ENCODE measurements around the gene FGGY.

The FGGY gene

DNA sequence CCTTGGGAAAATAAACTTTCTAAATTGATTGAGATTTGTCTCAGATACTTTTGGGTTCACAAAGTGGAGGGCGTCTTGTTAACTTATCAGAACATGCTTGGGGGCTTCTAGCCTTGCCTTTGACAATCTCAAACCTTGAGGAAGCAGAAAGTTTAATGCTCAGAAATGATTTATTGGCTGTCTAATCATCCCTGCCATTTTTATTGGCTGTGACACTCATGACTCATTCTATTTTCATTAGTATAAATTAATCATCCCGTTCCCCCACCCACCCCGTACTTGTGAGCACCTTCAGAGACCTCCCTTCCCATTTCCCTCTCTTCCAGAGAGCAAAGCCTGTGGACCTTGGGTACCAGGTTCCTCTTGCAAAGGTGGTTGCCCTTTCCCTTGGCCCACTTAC lies 87.1 kb downstream of the FGGY start:
- no peak for TF ChIP-seq CTCF (IDR thresholded peaks at IDR 0.05; ENCODE audit: low read depth, low read length)
- no peak for DNase-seq (ENCODE audit: low read depth, low spot score)
- in situ Hi-C loops (cut with HindIII; ENCODE audit: low sequenced_read_pairs), result no loop called here
- no peak overlapping the region for H3K4me3 ChIP-seq (ENCODE audit: low read depth, low read length)

GRCh38 chr1:59384443-59384842 lies 87.5 kb downstream of the FGGY start:
- H3K4me3 ChIP-seq (ENCODE audit: low read depth, low read length), result no peak overlapping the region
- in situ Hi-C loops (cut with HindIII; ENCODE audit: low sequenced_read_pairs), result no loop called here
- no peak for TF ChIP-seq CTCF (IDR thresholded peaks at IDR 0.05; ENCODE audit: low read depth, low read length)
- DNase-seq (ENCODE audit: low read depth, low spot score), result no peak

GRCh38 chr1:59388191-59388590 lies 91.3 kb downstream of the FGGY start:
- no peak for TF ChIP-seq CTCF (IDR thresholded peaks at IDR 0.05; ENCODE audit: low read depth, low read length)
- no peak overlapping the region for H3K4me3 ChIP-seq (ENCODE audit: low read depth, low read length)
- no peak for DNase-seq (ENCODE audit: low read depth, low spot score)
- in situ Hi-C loops (cut with HindIII; ENCODE audit: low sequenced_read_pairs), result no loop called here

DNA sequence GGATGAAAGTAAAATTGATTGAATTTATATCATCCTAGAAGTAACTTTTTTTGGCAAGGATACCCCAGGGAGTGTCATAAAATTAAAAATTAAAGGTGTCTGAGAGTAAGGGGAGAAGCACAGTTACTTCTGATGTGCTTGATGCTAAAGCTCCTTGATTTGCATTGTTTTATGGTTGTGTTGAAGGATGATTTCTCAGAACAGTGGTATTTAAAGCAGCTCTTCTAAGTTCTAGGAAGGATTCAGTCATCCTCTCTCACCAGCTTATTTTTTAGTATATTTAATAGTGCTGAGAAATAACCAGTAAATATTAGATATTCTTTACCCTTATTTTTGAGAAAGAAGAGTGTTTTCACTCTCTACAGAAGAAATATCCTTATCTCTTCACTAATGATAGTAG lies 93.0 kb downstream of the FGGY start:
- TF ChIP-seq CTCF (IDR thresholded peaks at IDR 0.05; ENCODE audit: low read depth, low read length), result no peak
- no peak for DNase-seq (ENCODE audit: low read depth, low spot score)
- no peak overlapping the region for H3K4me3 ChIP-seq (ENCODE audit: low read depth, low read length)
- in situ Hi-C loops (cut with HindIII; ENCODE audit: low sequenced_read_pairs), result no loop called here

DNA sequence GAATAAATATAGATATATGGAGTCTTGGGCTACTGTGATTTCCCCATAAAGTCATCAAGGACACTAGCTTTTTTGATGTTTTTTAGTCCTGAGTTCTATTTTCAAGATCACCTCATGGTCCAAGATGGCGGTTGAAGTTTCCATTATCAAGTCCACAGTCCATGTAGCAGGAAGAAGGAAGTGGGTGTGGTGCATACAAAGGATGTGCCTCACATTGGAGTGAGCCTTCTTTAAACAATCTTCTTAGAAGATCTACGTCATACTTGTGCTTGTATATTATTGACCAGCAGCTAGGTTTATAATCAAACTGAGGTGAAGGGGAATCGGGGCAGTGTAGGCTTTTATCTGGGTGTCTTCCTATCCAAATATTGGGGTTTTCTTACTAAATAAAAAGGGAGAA lies 93.4 kb downstream of the FGGY start:
- in situ Hi-C loops (cut with HindIII; ENCODE audit: low sequenced_read_pairs), result no loop called here
- DNase-seq (ENCODE audit: low read depth, low spot score), result no peak
- H3K4me3 ChIP-seq (ENCODE audit: low read depth, low read length), result no peak overlapping the region
- no peak for TF ChIP-seq CTCF (IDR thresholded peaks at IDR 0.05; ENCODE audit: low read depth, low read length)

- TF ChIP-seq CTCF (IDR thresholded peaks at IDR 0.05; ENCODE audit: low read depth, low read length), result no peak
- DNase-seq (ENCODE audit: low read depth, low spot score), result no peak
- H3K4me3 ChIP-seq (ENCODE audit: low read depth, low read length), result no peak overlapping the region
- in situ Hi-C loops (cut with HindIII; ENCODE audit: low sequenced_read_pairs), result no loop called here
These were observed 94.6 kb downstream of the FGGY start for GRCh38 chr1:59391212-59392179.
